GM23248 (cell line): ENCODE results near the gene PDE2A.

Experiments
- EZH2 ChIP-seq: fragments of 200-600 bp; sonication (generic); IDR thresholded peaks from 2 replicates; pipeline ENCODE4 v1.6.1; 2018; ENCODE audit warnings: antibody characterized with exemption, mild to moderate bottlenecking; ENCODE audit not compliant: insufficient read depth, poor library complexity, severe bottlenecking
- EZH2phosphoT487 ChIP-seq: fragments of 200-600 bp; sonication (generic); IDR thresholded peaks from 2 replicates; pipeline ENCODE4 v1.6.1; 2018; ENCODE audit warnings: antibody characterized with exemption, moderate library complexity, mild to moderate bottlenecking, low read depth; ENCODE audit not compliant: insufficient read depth

GRCh38 chr11:72672597-72673238 lies 1.5 kb downstream of the PDE2A start:
- TF ChIP-seq EZH2, result no peak
- no peak for TF ChIP-seq EZH2phosphoT487
